GM19468 (cell line): ENCODE measurements around the gene RHCG.

Source experiments
- ATAC-seq: cut with Tn5 transposase; IDR thresholded peaks from one replicate; pipeline ENCODE4 v1.9.1; 2021; ENCODE audit warnings: mild to moderate bottlenecking, moderate library complexity, moderate number of reproducible peaks; ENCODE audit not compliant: unreplicated experiment; ENCODE audit errors: extremely low read depth

The RHCG gene

GRCh38 chr15:89496155-89497098, at the start of gene RHCG:
TSS of gene RHCG (minus strand) at chr15:89496583. CDS start at chr15:89496544, 39 bp downstream.
- ATAC-seq = no peak

GRCh38 chr15:89543389-89543788, 47.0 kb upstream of the RHCG start:
- ATAC-seq = no peak

- no peak for ATAC-seq
Measured at GRCh38 chr15:89542369-89542768, 46.0 kb upstream of the RHCG start.

- ATAC-seq = no peak
Measured at GRCh38 chr15:89539027-89539426, 42.6 kb upstream of the RHCG start.

- no peak for ATAC-seq
Measured at GRCh38 chr15:89533861-89534544, 37.6 kb upstream of the RHCG start.

GRCh38 chr15:89531796-89532537, 35.6 kb upstream of the RHCG start:
- ATAC-seq = no peak

- ATAC-seq = no peak
Measured at GRCh38 chr15:89530976-89531375, 34.6 kb upstream of the RHCG start.

- ATAC-seq = no peak
Measured at GRCh38 chr15:89528757-89529352, 32.5 kb upstream of the RHCG start.

- ATAC-seq = no peak
Measured at GRCh38 chr15:89526601-89527441, 30.4 kb upstream of the RHCG start.

GRCh38 chr15:89526181-89526580, 29.8 kb upstream of the RHCG start:
- no peak for ATAC-seq

- ATAC-seq = no peak
Measured at GRCh38 chr15:89524184-89524583, 27.8 kb upstream of the RHCG start.

GRCh38 chr15:89523101-89523500, 26.7 kb upstream of the RHCG start:
- no peak for ATAC-seq

GRCh38 chr15:89521605-89522004, 25.2 kb upstream of the RHCG start:
- no peak for ATAC-seq

- no peak for ATAC-seq
Measured at GRCh38 chr15:89515477-89515876, 19.1 kb upstream of the RHCG start.

- no peak for ATAC-seq
Measured at GRCh38 chr15:89514596-89515406, 18.4 kb upstream of the RHCG start.

- ATAC-seq = no peak
Measured at GRCh38 chr15:89514186-89514585, 17.8 kb upstream of the RHCG start.

GRCh38 chr15:89513284-89513683, 16.9 kb upstream of the RHCG start:
- no peak for ATAC-seq

- ATAC-seq = no peak
Measured at GRCh38 chr15:89512631-89513030, 16.2 kb upstream of the RHCG start.
